Measurements from ENCODE around the gene SLC35B2. TPM values are rescaled to one million over a fixed set of nuclear protein-coding genes. Genes with fewer than 3 reads are reported as not detected.

The SLC35B2 gene
- total RNA-seq, 2 experiments from 2014 or later: 13.9 to 16.5 TPM

- Histone ChIP-seq H2AFZ (ENCODE audit: low read length) (no peak overlapping the region), H3K9me3 (ENCODE audit: low read length) (no peaks in the 10 kb centered on the region), H3K79me2 (ENCODE audit: insufficient read depth, low read depth, low read length) (no peaks in the 10 kb centered on the region), H3K9me2 (ENCODE audit: insufficient read depth, low read length) (no peaks in the 10 kb centered on the region), H3K36me3 (ENCODE audit: insufficient read depth, low read length) (peaks cover 32% of the 10 kb centered on the region), H4K20me1 (ENCODE audit: insufficient read depth, low read length) (no peaks in the 10 kb centered on the region), H3K27ac (ENCODE audit: low read depth, low read length, poor library complexity, severe bottlenecking) (no peak overlapping the region), H3K4me3 (ENCODE audit: low read depth, low read length, poor library complexity, severe bottlenecking) (no peak overlapping the region), H3K4me2 (ENCODE audit: low read length) (no peak overlapping the region), H3K4me1 (ENCODE audit: insufficient read depth, low read length, poor library complexity, severe bottlenecking) (no peaks in the 10 kb centered on the region)
- no TSS peak for BruUV-seq (replicated peaks)
- DNase-seq (ENCODE audit: low spot score): no peak
- no peak for TF ChIP-seq CTCF (conservative IDR thresholded peaks at IDR 0.05; ENCODE audit: low read length)
- no peak for TF ChIP-seq EZH2phosphoT487 (IDR thresholded peaks at IDR 0.05; ENCODE audit: borderline replicate concordance, low read depth, low read length)
- intact Hi-C loops (cut with micrococcal nuclease; ENCODE audit: unreplicated experiment): no loop called here
- CTCF ChIA-PET (ENCODE audit: unreplicated experiment): no interaction called here
- POLR2A ChIA-PET: no interaction called here
Observed at GRCh38 chr6:44298055-44298803, 40.9 kb upstream of the SLC35B2 start.

- DNase-seq (ENCODE audit: low spot score): no peak
- intact Hi-C loops (cut with micrococcal nuclease; ENCODE audit: unreplicated experiment): no loop called here
- Histone ChIP-seq H3K79me2 (ENCODE audit: insufficient read depth, low read depth, low read length) (no peaks in the 10 kb centered on the region), H4K20me1 (ENCODE audit: insufficient read depth, low read length) (no peaks in the 10 kb centered on the region), H3K9me2 (ENCODE audit: insufficient read depth, low read length) (no peaks in the 10 kb centered on the region), H3K36me3 (ENCODE audit: insufficient read depth, low read length) (peaks cover 24% of the 10 kb centered on the region), H3K9me3 (ENCODE audit: low read length) (no peaks in the 10 kb centered on the region), H3K27ac (ENCODE audit: low read depth, low read length, poor library complexity, severe bottlenecking) (no peak overlapping the region), H3K4me1 (ENCODE audit: insufficient read depth, low read length, poor library complexity, severe bottlenecking) (no peaks in the 10 kb centered on the region), H3K4me2 (ENCODE audit: low read length) (no peak overlapping the region), H3K4me3 (ENCODE audit: low read depth, low read length, poor library complexity, severe bottlenecking) (no peak overlapping the region), H2AFZ (ENCODE audit: low read length) (no peak overlapping the region)
- ChIA-PET POLR2A (no interaction called here), CTCF (ENCODE audit: unreplicated experiment) (no interaction called here)
- TF ChIP-seq CTCF (conservative IDR thresholded peaks at IDR 0.05; ENCODE audit: low read length): no peak
- no peak for TF ChIP-seq EZH2phosphoT487 (IDR thresholded peaks at IDR 0.05; ENCODE audit: borderline replicate concordance, low read depth, low read length)
- no TSS peak for BruUV-seq (replicated peaks)
Observed at GRCh38 chr6:44297063-44298038, 40.0 kb upstream of the SLC35B2 start.

Measured in OCI-LY7 (cell line).